Endothelial cell of umbilical vein (primary cell): ENCODE data around the gene PIK3AP1. TPM values are rescaled to one million over a fixed set of nuclear protein-coding genes. Genes with fewer than 3 reads are reported as not detected.

Experiments used
- BruUV-seq: library from RNA; stranded (reverse); fragments of 400-500 nt; replicated peaks from 2 replicates; lab custom pipeline; 2021; lab: Mats Ljungman, UMichigan
- CTCF ChIA-PET: fragments of 300-600, 350-600 bp; sonication (Branson Sonifier 250); formaldehyde crosslinking; loops from one replicate; lab custom pipeline; 2021; ENCODE audit warnings: antibody characterized with exemption, inconsistent platforms; lab: Charles Lee
- POLR2A ChIA-PET: fragments of 300-600, 350-600 bp; sonication (Branson Sonifier 250); formaldehyde crosslinking; loops from one replicate; lab custom pipeline; 2021; ENCODE audit warnings: antibody characterized with exemption, inconsistent platforms; lab: Charles Lee
- DNase-seq: peaks from one replicate; pipeline ENCODE4 v3.0.0-alpha.2; 2011; ENCODE audit warnings: low read depth, low spot score
- FAIRE-seq: peaks from 2 replicates; lab custom pipeline; 2011; peaks lifted over from hg19 to GRCh38; lab: Jason Lieb, UNC
- H2AFZ ChIP-seq: 2 replicates; pipeline ENCODE4 v1.6.0; 2012; ENCODE audit warnings: low read depth, low read length, control low read depth, inconsistent platforms
- H3K27ac ChIP-seq: 2 replicates; pipeline ENCODE4 v1.5.1; 2011; ENCODE audit warnings: low read depth, mild to moderate bottlenecking, control low read depth, low read length, moderate library complexity; ENCODE audit not compliant: insufficient read depth
- H3K27me3 ChIP-seq, 2 experiments: 2 replicates each; pipeline versions ENCODE4 v1.6.0 to v1.6.1; 2011; ENCODE audit warnings: low read length in 2 of 2, mixed read lengths in 1 of 2; ENCODE audit not compliant: control insufficient read depth in 2 of 2, insufficient read depth in 2 of 2
- H3K36me3 ChIP-seq, 2 experiments: 2 replicates in 1 of 2; 3 replicates in 1 of 2; pipeline ENCODE4 v1.5.1; 2011; ENCODE audit warnings: low read length in 2 of 2, mild to moderate bottlenecking in 1 of 2, moderate library complexity in 1 of 2; ENCODE audit not compliant: control insufficient read depth in 2 of 2, insufficient read depth in 2 of 2; ENCODE audit errors: extremely low read depth in 1 of 2
- H3K4me1 ChIP-seq: 3 replicates; pipeline ENCODE4 v1.5.1; 2011; ENCODE audit warnings: mild to moderate bottlenecking, low read length; ENCODE audit not compliant: control insufficient read depth, insufficient read depth; ENCODE audit errors: extremely low read depth
- H3K4me2 ChIP-seq: 2 replicates; pipeline ENCODE4 v1.6.1; 2011; ENCODE audit warnings: low read length, control low read depth, mixed read lengths; ENCODE audit not compliant: insufficient read depth
- H3K4me3 ChIP-seq, 3 experiments: fragments of 200-600 bp in 1 of 3; sonication (generic), shearing (Covaris generic) in 1 of 3; replicated peaks in 1 of 3; 2 replicates each; pipeline ENCODE4 v1.5.1; 2011 to 2016; ENCODE audit warnings: control low read depth in 3 of 3, low read length in 3 of 3, mild to moderate bottlenecking in 2 of 3, inconsistent platforms in 1 of 3, low read depth in 1 of 3, moderate library complexity in 1 of 3; ENCODE audit not compliant: insufficient read depth in 1 of 3
- H3K79me2 ChIP-seq: 2 replicates; pipeline ENCODE4 v1.6.0; 2012; ENCODE audit warnings: low read length, inconsistent platforms; ENCODE audit not compliant: control insufficient read depth, insufficient read depth
- H3K9ac ChIP-seq: replicated peaks from 2 replicates; pipeline ENCODE3; 2011; ENCODE audit warnings: low read length, control low read depth; ENCODE audit not compliant: insufficient read depth; ENCODE audit errors: extremely low read depth
- H3K9me1 ChIP-seq: replicated peaks from 3 replicates; pipeline ENCODE4 v1.6.0; 2011; ENCODE audit warnings: mild to moderate bottlenecking, low read length; ENCODE audit not compliant: control insufficient read depth, insufficient read depth; ENCODE audit errors: extremely low read depth
- H3K9me3 ChIP-seq: replicated peaks from 2 replicates; pipeline ENCODE4 v1.5.1; 2012; ENCODE audit warnings: low read length, inconsistent platforms; ENCODE audit not compliant: control insufficient read depth, insufficient read depth
- H4K20me1 ChIP-seq: replicated peaks from 2 replicates; pipeline ENCODE3; 2011; ENCODE audit warnings: mild to moderate bottlenecking, low read length; ENCODE audit not compliant: control insufficient read depth, insufficient read depth; ENCODE audit errors: extremely low read depth
- EZH2 ChIP-seq: IDR thresholded peaks from 2 replicates; pipeline ENCODE4 v1.6.1; 2012; ENCODE audit warnings: borderline replicate concordance, low read depth, mild to moderate bottlenecking, moderate library complexity, low read length, inconsistent platforms; ENCODE audit not compliant: severe bottlenecking
- FOS ChIP-seq: IDR thresholded peaks from 2 replicates; pipeline ENCODE4 v1.6.1; 2011; ENCODE audit warnings: mild to moderate bottlenecking, low read length, moderate library complexity, borderline replicate concordance; ENCODE audit not compliant: insufficient read depth
- GATA2 ChIP-seq: IDR thresholded peaks from 2 replicates; pipeline ENCODE4 v1.7.0; 2011; ENCODE audit warnings: low read depth, mild to moderate bottlenecking, moderate library complexity, mixed read lengths, low read length; ENCODE audit not compliant: insufficient read length, insufficient read depth
- JUN ChIP-seq: IDR thresholded peaks from 2 replicates; pipeline ENCODE4 v1.6.1; 2011; ENCODE audit warnings: borderline replicate concordance, low read depth; ENCODE audit not compliant: insufficient read length, insufficient read depth
- MYC ChIP-seq: IDR thresholded peaks from one replicate; pipeline ENCODE4 v1.6.1; 2011; ENCODE audit warnings: mild to moderate bottlenecking, low read depth, low read length
- POLR2A ChIP-seq: IDR thresholded peaks from 2 replicates; pipeline ENCODE4 v1.6.1; 2012; ENCODE audit warnings: low read depth, mild to moderate bottlenecking, control low read depth, low read length
- POLR2AphosphoS5 ChIP-seq: IDR thresholded peaks from 2 replicates; pipeline ENCODE4 v1.6.1; 2012; ENCODE audit warnings: low read depth, mild to moderate bottlenecking, control low read depth, low read length, moderate library complexity; ENCODE audit not compliant: insufficient read depth
- dilution Hi-C: fragments of 300-500 bp; cut with MboI; formaldehyde crosslinking; loops from one replicate; pipeline ENCODE4 v1.15.0; 2019; ENCODE audit warnings: low sequenced_read_pairs; ENCODE audit not compliant: extremely low pct_ligation_motif_present
- intact Hi-C: fragments of 100-400 bp; cut with micrococcal nuclease; formaldehyde crosslinking; loops from one replicate; pipeline ENCODE4 v1.10.0; 2022
- polyA plus RNA-seq, 4 experiments: library from polyadenylated mRNA; depleted of rRNA in 3 of 4; stranded (reverse) in 3 of 4; unstranded in 1 of 4; fragments of >200 nt; gene quantifications; 2 replicates each; pipeline versions ENCODE4 v1.2.1 to v1.2.3, GENCODE V29; 2011 to 2012; ENCODE audit warnings: missing spikeins in 1 of 4
- total RNA-seq: library from RNA; stranded (reverse); gene quantifications from 2 replicates; pipeline ENCODE4 v1.2.3, GENCODE V29; 2021
- TF ChIP-seq, protein P1 (sequence below): IDR thresholded peaks from 2 replicates; pipeline ENCODE4 v1.6.1; 2011; ENCODE audit not compliant: insufficient read depth, insufficient read length
- TF ChIP-seq, protein P2 (sequence below), 2 donors: IDR thresholded peaks; 1 replicate in 1 of 2; 2 replicates in 1 of 2; pipeline ENCODE4 v1.5.1; 2011; ENCODE audit warnings: low read length in 2 of 2, mild to moderate bottlenecking in 2 of 2, moderate library complexity in 2 of 2, control low read depth in 1 of 2, inconsistent platforms in 1 of 2, low read depth in 1 of 2; ENCODE audit not compliant: insufficient read depth in 1 of 2; ENCODE audit errors: extremely low read depth in 1 of 2

The PIK3AP1 gene
- total and polyA plus RNA-seq, 2 donors (not counting 3 experiments of a cell fraction or from before 2014, with no cell fraction given) = 0.04 TPM; not detected in 1

GRCh38 chr10:96596422-96597407 lies 123.6 kb downstream of the PIK3AP1 start:
- TF ChIP-seq JUN (no peak), POLR2A (no peak), FOS (no peak), MYC (no peak), POLR2AphosphoS5 (no peak), EZH2 (no peak), GATA2 (no peak)
- TF ChIP-seq, protein P1, sequence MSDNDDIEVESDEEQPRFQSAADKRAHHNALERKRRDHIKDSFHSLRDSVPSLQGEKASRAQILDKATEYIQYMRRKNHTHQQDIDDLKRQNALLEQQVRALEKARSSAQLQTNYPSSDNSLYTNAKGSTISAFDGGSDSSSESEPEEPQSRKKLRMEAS = no peak
- TF ChIP-seq, protein P2, sequence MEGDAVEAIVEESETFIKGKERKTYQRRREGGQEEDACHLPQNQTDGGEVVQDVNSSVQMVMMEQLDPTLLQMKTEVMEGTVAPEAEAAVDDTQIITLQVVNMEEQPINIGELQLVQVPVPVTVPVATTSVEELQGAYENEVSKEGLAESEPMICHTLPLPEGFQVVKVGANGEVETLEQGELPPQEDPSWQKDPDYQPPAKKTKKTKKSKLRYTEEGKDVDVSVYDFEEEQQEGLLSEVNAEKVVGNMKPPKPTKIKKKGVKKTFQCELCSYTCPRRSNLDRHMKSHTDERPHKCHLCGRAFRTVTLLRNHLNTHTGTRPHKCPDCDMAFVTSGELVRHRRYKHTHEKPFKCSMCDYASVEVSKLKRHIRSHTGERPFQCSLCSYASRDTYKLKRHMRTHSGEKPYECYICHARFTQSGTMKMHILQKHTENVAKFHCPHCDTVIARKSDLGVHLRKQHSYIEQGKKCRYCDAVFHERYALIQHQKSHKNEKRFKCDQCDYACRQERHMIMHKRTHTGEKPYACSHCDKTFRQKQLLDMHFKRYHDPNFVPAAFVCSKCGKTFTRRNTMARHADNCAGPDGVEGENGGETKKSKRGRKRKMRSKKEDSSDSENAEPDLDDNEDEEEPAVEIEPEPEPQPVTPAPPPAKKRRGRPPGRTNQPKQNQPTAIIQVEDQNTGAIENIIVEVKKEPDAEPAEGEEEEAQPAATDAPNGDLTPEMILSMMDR (IDR thresholded peaks at IDR 0.05; ENCODE audit: extremely low read depth in 1 of 2, insufficient read depth in 1 of 2, low read depth in 1 of 2, low read length in 2 of 2) = no peak
- H3K9me3 ChIP-seq = no peaks in the 10 kb centered on the region
- H4K20me1 ChIP-seq = no peaks in the 10 kb centered on the region
- no peaks in the 10 kb centered on the region for H3K79me2 ChIP-seq
- FAIRE-seq (peak; percentile 49), DNase-seq (no peak)
- H2AFZ ChIP-seq = no peak overlapping the region
- ChIA-PET POLR2A (no interaction called here), CTCF (interaction anchor here (1.2 kb wide), 1 partner anchor 43 kb away, joined by 3 read pairs; no protein-coding TSS in a partner anchor)
- no peaks in the 10 kb centered on the region for H3K9me1 ChIP-seq
- dilution Hi-C loops = no loop called here
- H3K9ac ChIP-seq = no peak overlapping the region
- no peak overlapping the region for H3K27ac ChIP-seq
- H3K27me3 ChIP-seq = peaks cover 4 to 15% of the 10 kb centered on the region in 2 experiments
- no peaks in the 10 kb centered on the region for H3K36me3 ChIP-seq
- intact Hi-C loops = no loop called here
- no peak overlapping the region for H3K4me2 ChIP-seq
- H3K4me3 ChIP-seq = no peak overlapping the region
- no peaks in the 10 kb centered on the region for H3K4me1 ChIP-seq
- BruUV-seq = no TSS peak
